Measurements from ENCODE around the gene ATG4C. TPM values are rescaled to one million over a fixed set of nuclear protein-coding genes. Genes with fewer than 3 reads are reported as not detected.
"Not testable (repeated sequence)": the region's sequence is repeated elsewhere in the genome, so short reads cannot be mapped to it uniquely, and the experiment has no call there.

Gene ATG4C
- total RNA-seq, 2 donors from 2014 or later: 12.6 to 14.5 TPM

GRCh38 chr1:62761223-62761870, 22.6 kb upstream of the ATG4C start:
- not testable (repeated sequence) for DNase-seq; H3K9me3 Mint-ChIP-seq; H3K27me3 Mint-ChIP-seq (ENCODE audit: low read depth); ATAC-seq (replicated peaks in 1 of 2); H3K36me3 Mint-ChIP-seq (ENCODE audit: insufficient read depth in 2 of 2); H3K27ac Mint-ChIP-seq; H3K4me3 Mint-ChIP-seq; H3K4me1 Mint-ChIP-seq (ENCODE audit: low read depth)

DNA sequence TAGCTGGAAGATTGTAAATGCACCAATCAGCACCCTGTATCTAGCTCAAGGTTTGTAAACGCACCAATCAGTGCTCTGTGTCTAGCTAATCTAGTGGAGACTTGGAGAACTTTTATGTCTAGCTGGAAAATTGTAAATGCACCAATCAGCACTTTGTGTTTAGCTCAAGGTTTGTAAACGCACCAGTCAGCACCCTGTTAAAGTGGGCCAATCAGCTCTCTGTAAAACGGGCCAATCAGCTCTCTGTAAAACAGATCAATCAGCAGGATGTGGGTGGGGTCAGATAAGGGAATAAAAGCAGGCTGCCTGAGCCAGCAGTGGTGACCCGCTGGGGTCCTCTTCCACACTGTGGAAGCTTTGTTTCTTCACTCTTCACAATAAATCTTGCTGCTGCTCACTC, 21.9 kb upstream of the ATG4C start:
- H3K27ac Mint-ChIP-seq; H3K4me3 Mint-ChIP-seq; H3K9me3 Mint-ChIP-seq; ATAC-seq (replicated peaks in 1 of 2); H3K4me1 Mint-ChIP-seq (ENCODE audit: low read depth); H3K36me3 Mint-ChIP-seq (ENCODE audit: insufficient read depth in 2 of 2); H3K27me3 Mint-ChIP-seq (ENCODE audit: low read depth); DNase-seq: not testable (repeated sequence)

DNA sequence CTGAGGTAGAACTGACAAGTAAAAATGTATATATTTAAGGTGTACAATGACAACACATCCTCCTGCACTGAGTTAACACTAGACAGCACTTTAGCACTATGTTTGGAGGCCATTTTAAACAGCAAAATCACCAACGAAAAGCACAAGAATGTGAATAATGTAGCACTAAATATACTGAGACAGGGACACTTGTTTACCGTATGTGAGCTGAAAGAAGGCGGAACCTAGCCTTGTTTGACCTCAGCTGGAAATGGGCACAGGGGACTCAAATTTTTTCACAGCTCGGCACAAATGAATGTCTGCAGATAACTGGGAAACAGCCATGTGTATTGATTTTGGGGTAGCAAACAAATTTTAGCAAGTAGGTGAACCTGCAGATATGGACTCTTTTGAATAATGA, 18.0 kb upstream of the ATG4C start:
- no peaks in the 10 kb centered on the region for H3K36me3 Mint-ChIP-seq (ENCODE audit: insufficient read depth in 2 of 2)
- H3K27me3 Mint-ChIP-seq (ENCODE audit: low read depth): no peaks in the 10 kb centered on the region
- ATAC-seq (replicated peaks in 1 of 2) (no peak), DNase-seq (no peak)
- H3K4me3 Mint-ChIP-seq: no peak overlapping the region
- no peaks in the 10 kb centered on the region for H3K4me1 Mint-ChIP-seq (ENCODE audit: low read depth)
- H3K9me3 Mint-ChIP-seq: no peaks in the 10 kb centered on the region
- H3K27ac Mint-ChIP-seq: no peak overlapping the region

DNA sequence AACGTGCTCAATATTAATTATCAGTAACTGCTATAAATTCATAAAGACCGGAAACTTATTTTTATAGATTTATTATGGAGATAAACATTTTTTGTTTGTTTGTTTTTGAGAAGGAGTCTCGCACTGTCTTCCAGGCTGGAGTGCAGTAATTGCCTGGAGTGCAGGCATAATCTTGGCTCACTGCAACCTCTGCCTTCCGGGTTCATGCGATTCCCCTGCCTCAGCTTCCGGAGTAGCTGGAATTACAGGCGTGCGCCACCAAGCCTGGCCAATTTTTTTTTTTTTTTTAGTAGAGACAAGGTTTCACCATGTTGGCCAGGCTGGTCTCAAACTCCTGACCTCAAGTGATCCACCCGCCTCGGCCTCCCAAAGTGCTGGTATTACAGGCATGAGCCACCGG, 15.4 kb upstream of the ATG4C start:
- H3K36me3 Mint-ChIP-seq (ENCODE audit: insufficient read depth in 2 of 2); H3K27ac Mint-ChIP-seq; H3K4me3 Mint-ChIP-seq; DNase-seq; H3K9me3 Mint-ChIP-seq; ATAC-seq (replicated peaks in 1 of 2); H3K4me1 Mint-ChIP-seq (ENCODE audit: low read depth); H3K27me3 Mint-ChIP-seq (ENCODE audit: low read depth): not testable (repeated sequence)

- H3K4me1 Mint-ChIP-seq (ENCODE audit: low read depth): no peaks in the 10 kb centered on the region
- no peak overlapping the region for H3K4me3 Mint-ChIP-seq
- H3K9me3 Mint-ChIP-seq: peaks cover 6 to 10% of the 10 kb centered on the region in 2 donors
Observed at GRCh38 chr1:62772607-62773295, 11.2 kb upstream of the ATG4C start.

DNA sequence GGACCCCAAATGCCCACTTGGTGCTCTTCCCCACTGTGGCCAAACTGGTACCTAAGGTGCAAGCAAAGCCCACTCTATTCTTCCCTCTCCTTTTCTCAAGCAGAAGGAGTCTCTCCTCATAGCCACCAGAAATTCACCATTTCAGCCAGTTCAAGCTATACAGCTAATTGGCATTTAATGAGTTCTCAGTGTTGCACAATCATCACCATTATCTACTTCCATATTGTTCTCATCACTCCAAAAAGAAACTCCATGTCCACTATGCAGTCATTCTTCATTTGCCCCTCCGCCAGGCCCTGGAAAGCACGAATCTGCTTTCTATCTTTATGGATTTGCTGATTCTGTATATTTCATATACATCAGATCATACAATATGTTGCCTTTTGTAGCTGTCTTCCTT, 9.9 kb upstream of the ATG4C start:
- Mint-ChIP-seq H3K4me1 (ENCODE audit: low read depth) (no peaks in the 10 kb centered on the region), H3K9me3 (peaks cover 6 to 10% of the 10 kb centered on the region in 2 donors), H3K4me3 (no peak overlapping the region), H3K27me3 (ENCODE audit: low read depth) (peaks cover 13% of the 10 kb centered on the region), H3K27ac (no peak overlapping the region), H3K36me3 (ENCODE audit: insufficient read depth in 2 of 2) (peaks cover 5 to 8% of the 10 kb centered on the region in 2 donors)
- ATAC-seq (replicated peaks in 1 of 2) (no peak), DNase-seq (no peak)

More at GRCh38 chr1:62772607-62773295, 11.2 kb upstream of the ATG4C start:
- Mint-ChIP-seq H3K27me3 (ENCODE audit: low read depth) (peaks cover 8% of the 10 kb centered on the region), H3K27ac (no peak overlapping the region), H3K36me3 (ENCODE audit: insufficient read depth in 2 of 2) (peaks cover 5 to 8% of the 10 kb centered on the region in 2 donors)
- DNase-seq (no peak), ATAC-seq (replicated peaks in 1 of 2) (no peak)

GRCh38 chr1:62774971-62775595, 8.8 kb upstream of the ATG4C start:
- peaks cover 23% of the 10 kb centered on the region for H3K27me3 Mint-ChIP-seq (ENCODE audit: low read depth)
- peaks cover 5 to 8% of the 10 kb centered on the region in 2 donors for H3K36me3 Mint-ChIP-seq (ENCODE audit: insufficient read depth in 2 of 2)
- H3K4me1 Mint-ChIP-seq (ENCODE audit: low read depth): no peaks in the 10 kb centered on the region
- no peak for DNase-seq
- H3K4me3 Mint-ChIP-seq: no peak overlapping the region
- no peak for ATAC-seq (replicated peaks in 1 of 2)
- H3K9me3 Mint-ChIP-seq: peaks cover 6 to 10% of the 10 kb centered on the region in 2 donors
- no peak overlapping the region for H3K27ac Mint-ChIP-seq

DNA sequence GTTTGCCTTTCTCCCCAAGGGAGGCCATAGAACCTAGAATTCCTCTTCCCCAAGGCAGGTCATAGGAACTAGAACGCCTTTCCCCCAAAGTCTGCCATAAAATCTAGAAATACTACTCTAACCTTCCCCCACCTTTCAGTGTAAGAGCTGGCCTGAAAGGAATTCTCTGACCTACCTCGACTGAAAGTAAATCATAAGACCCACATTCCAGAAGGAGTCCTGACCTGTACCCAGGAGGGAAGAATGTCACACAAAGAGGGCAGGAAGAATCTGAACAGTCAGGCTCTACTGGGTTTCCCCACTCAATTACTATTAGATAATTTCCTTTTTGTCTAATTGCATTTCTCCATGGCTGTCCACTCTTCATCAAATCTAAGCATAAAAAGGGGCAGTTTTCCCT, 5.7 kb upstream of the ATG4C start:
- no peaks in the 10 kb centered on the region for H3K4me1 Mint-ChIP-seq (ENCODE audit: low read depth)
- DNase-seq (no peak), ATAC-seq (replicated peaks in 1 of 2) (no peak)
- no peak overlapping the region for H3K4me3 Mint-ChIP-seq
- peaks cover 0 to 3% of the 10 kb centered on the region in 2 donors for H3K9me3 Mint-ChIP-seq
- H3K27me3 Mint-ChIP-seq (ENCODE audit: low read depth): peaks cover 23% of the 10 kb centered on the region
- peaks cover 0 to 3% of the 10 kb centered on the region in 2 donors for H3K36me3 Mint-ChIP-seq (ENCODE audit: insufficient read depth in 2 of 2)
- H3K27ac Mint-ChIP-seq: no peak overlapping the region

DNA sequence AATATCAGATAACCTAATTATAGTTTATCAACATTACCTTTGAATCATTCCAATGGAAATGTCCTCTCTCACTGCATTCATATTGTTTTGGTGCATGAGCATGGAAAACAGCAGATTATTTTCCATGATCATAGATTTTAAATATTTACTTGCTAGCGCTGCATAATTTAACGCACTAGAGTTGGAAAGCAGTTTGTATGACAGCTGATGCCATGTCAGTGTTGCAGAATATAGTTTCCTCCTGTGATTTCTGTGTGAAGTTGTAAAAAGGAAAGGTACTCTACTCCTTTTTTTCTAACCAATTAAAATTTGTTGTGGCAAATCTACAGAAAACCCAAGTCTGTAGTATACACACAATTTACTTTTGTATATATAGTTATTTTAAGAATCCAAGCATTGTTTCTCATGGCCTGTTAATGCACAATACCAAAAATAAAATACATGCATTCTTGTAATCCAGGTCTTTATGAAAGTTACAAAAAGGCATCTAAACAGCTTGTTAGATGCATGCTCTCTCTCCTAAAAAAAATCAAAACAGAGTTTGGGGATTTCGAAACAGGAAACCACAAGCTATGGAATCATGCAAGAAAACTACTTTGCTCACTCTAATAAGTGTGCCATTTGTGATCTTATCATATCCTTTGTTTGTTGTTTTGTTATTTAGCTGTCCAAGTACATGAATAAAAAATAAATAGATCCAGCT, 1.9 kb upstream of the ATG4C start:
- H3K9me3 Mint-ChIP-seq: no peaks in the 10 kb centered on the region
- peaks cover 11% of the 10 kb centered on the region for H3K4me1 Mint-ChIP-seq (ENCODE audit: low read depth)
- no peak overlapping the region for H3K27ac Mint-ChIP-seq
- H3K36me3 Mint-ChIP-seq (ENCODE audit: insufficient read depth in 2 of 2): no peaks in the 10 kb centered on the region
- H3K27me3 Mint-ChIP-seq (ENCODE audit: low read depth): peaks cover 22% of the 10 kb centered on the region
- no peak overlapping the region for H3K4me3 Mint-ChIP-seq
- ATAC-seq (replicated peaks in 1 of 2) (no peak), DNase-seq (no peak)

- H3K4me3 Mint-ChIP-seq; H3K9me3 Mint-ChIP-seq; DNase-seq; H3K27ac Mint-ChIP-seq; H3K36me3 Mint-ChIP-seq (ENCODE audit: insufficient read depth in 2 of 2); ATAC-seq (replicated peaks in 1 of 2): not testable (repeated sequence)
- peaks cover 15% of the 10 kb centered on the region for H3K27me3 Mint-ChIP-seq (ENCODE audit: low read depth)
- peaks cover 12% of the 10 kb centered on the region for H3K4me1 Mint-ChIP-seq (ENCODE audit: low read depth)
Observed at GRCh38 chr1:62782544-62783212, 1.3 kb upstream of the ATG4C start.

GRCh38 chr1:62784509-62785365, 805 bp downstream of the ATG4C start:
- peak; percentile 7 to 22 for DNase-seq
- H3K36me3 Mint-ChIP-seq (ENCODE audit: insufficient read depth in 2 of 2): no peaks in the 10 kb centered on the region
- H3K27me3 Mint-ChIP-seq (ENCODE audit: low read depth): peaks cover 3% of the 10 kb centered on the region
- H3K4me3 Mint-ChIP-seq: no peak overlapping the region
- H3K4me1 Mint-ChIP-seq (ENCODE audit: low read depth): peaks cover 12% of the 10 kb centered on the region
- no peaks in the 10 kb centered on the region for H3K9me3 Mint-ChIP-seq
- peak in 1 of 2 donors; percentile 12 for ATAC-seq (replicated peaks in 1 of 2)
- H3K27ac Mint-ChIP-seq: no peak overlapping the region

DNA sequence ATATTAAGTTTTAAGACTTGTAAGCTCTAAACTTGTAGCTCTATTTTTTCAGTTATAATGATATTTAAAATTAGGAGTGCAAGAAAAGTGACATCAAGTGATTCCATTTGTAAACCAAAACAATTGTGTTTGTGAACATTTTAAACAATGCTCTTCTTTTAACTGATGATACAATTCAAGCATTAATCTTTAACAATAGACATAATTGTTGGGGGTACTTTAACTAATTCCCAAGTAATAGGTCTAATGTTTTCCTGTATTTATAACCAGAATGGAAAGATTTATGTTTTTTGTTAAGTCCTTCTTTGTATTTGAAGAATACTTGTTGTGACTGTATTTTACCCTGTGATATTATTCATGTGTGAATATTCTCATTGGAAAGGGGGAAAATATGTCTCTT, 6.8 kb downstream of the ATG4C start:
- H3K4me3 Mint-ChIP-seq: no peak overlapping the region
- peaks cover 0 to 3% of the 10 kb centered on the region in 2 donors for H3K36me3 Mint-ChIP-seq (ENCODE audit: insufficient read depth in 2 of 2)
- H3K4me1 Mint-ChIP-seq (ENCODE audit: low read depth): peaks cover 12% of the 10 kb centered on the region
- ATAC-seq (replicated peaks in 1 of 2) (no peak), DNase-seq (no peak)
- no peak overlapping the region for H3K27ac Mint-ChIP-seq
- H3K27me3 Mint-ChIP-seq (ENCODE audit: low read depth): no peaks in the 10 kb centered on the region
- no peaks in the 10 kb centered on the region for H3K9me3 Mint-ChIP-seq
